Measurements from ENCODE around the gene SGF29. TPM values are rescaled to one million over a fixed set of nuclear protein-coding genes. Genes with fewer than 3 reads are reported as not detected.
"Not testable (repeated sequence)": the region's sequence is repeated elsewhere in the genome, so short reads cannot be mapped to it uniquely, and the experiment has no call there.

The SGF29 gene
- total and polyA plus RNA-seq, 3 experiments from 2014 or later, result 37.9 to 56.9 (median 39.8) TPM

DNA sequence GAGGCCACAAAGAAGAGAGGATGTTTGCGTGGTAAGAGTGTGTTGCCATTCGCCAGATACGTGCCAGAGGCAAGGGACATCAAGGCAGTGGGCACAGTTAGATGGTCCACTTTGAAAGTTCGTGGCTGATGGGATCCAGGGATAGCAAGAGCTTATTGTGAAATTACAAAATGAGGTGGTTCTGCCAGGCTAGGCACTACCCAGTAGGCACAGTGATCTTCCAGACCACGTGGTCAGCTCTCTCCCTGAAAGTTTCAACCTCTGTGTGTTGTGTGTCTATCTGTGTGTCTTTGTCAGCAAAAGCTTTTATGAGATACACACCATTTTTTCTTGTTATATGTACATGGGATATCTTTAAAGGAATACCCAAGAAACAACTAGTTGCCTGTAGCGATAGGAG lies 9.5 kb downstream of the SGF29 start:
- no peak for DNase-seq
- Histone ChIP-seq H3K4me1 (ENCODE audit: insufficient read depth, low read length) (peaks cover 10% of the 10 kb centered on the region), H3K27me3 (ENCODE audit: insufficient read depth, low read length, poor library complexity, severe bottlenecking) (no peaks in the 10 kb centered on the region), H3K4me3 (ENCODE audit: low read length) (no peak overlapping the region), H3K36me3 (ENCODE audit: insufficient read depth, low read length) (peaks cover 7% of the 10 kb centered on the region), H3K27ac (ENCODE audit: low read depth, low read length) (no peak overlapping the region), H3K9me3 (ENCODE audit: low read length) (no peaks in the 10 kb centered on the region)
- Mint-ChIP-seq H3K27me3 (no peaks in the 10 kb centered on the region), H3K4me3 (no peak overlapping the region), H3K36me3 (peaks cover 18 to 43% (median 24%) of the 10 kb centered on the region in 3 donors), H3K4me1 (peaks cover 27 to 53% (median 30%) of the 10 kb centered on the region in 3 donors), H3K27ac (peak overlapping the region in 1 of 8 donors; percentile 83), H3K9me3 (peaks cover 0 to 6% (median 1%) of the 10 kb centered on the region in 5 donors)
- ChIA-PET POLR2A (no interaction called here), CTCF (interaction anchor here (1.3 kb wide), 1 partner anchor 9 kb away, joined by 3 read pairs; no protein-coding TSS in a partner anchor)

GRCh38 chr16:28566233-28566925 lies 12.7 kb downstream of the SGF29 start:
- H3K27ac Mint-ChIP-seq; H3K4me3 Mint-ChIP-seq; DNase-seq; H3K9me3 ChIP-seq (ENCODE audit: low read length); CTCF ChIA-PET; H3K36me3 ChIP-seq (ENCODE audit: insufficient read depth, low read length); H3K27me3 Mint-ChIP-seq; H3K4me1 ChIP-seq (ENCODE audit: insufficient read depth, low read length); H3K4me3 ChIP-seq (ENCODE audit: low read length); H3K27ac ChIP-seq (ENCODE audit: low read depth, low read length); POLR2A ChIA-PET; H3K9me3 Mint-ChIP-seq; H3K27me3 ChIP-seq (ENCODE audit: insufficient read depth, low read length, poor library complexity, severe bottlenecking): not testable (repeated sequence)
- Mint-ChIP-seq H3K4me1 (peaks cover 29 to 60% (median 31%) of the 10 kb centered on the region in 3 donors), H3K36me3 (peaks cover 16 to 37% (median 17%) of the 10 kb centered on the region in 3 donors)

GRCh38 chr16:28567292-28567691 lies 13.6 kb downstream of the SGF29 start:
- H3K27me3 ChIP-seq (ENCODE audit: insufficient read depth, low read length, poor library complexity, severe bottlenecking), result no peaks in the 10 kb centered on the region
- no peak for DNase-seq
- H3K4me1 ChIP-seq (ENCODE audit: insufficient read depth, low read length), result peaks cover 1% of the 10 kb centered on the region
- Mint-ChIP-seq H3K4me1 (peaks cover 31 to 55% (median 31%) of the 10 kb centered on the region in 3 donors), H3K27me3 (no peaks in the 10 kb centered on the region), H3K27ac (peak overlapping the region in 1 of 8 donors; percentile 23), H3K4me3 (no peak overlapping the region), H3K9me3 (peaks cover 0 to 6% (median 1%) of the 10 kb centered on the region in 5 donors), H3K36me3 (peaks cover 16 to 38% (median 17%) of the 10 kb centered on the region in 3 donors)
- ChIA-PET POLR2A (no interaction called here), CTCF (no interaction called here)
- no peaks in the 10 kb centered on the region for H3K9me3 ChIP-seq (ENCODE audit: low read length)
- no peak overlapping the region for H3K27ac ChIP-seq (ENCODE audit: low read depth, low read length)
- H3K4me3 ChIP-seq (ENCODE audit: low read length), result no peak overlapping the region
- H3K36me3 ChIP-seq (ENCODE audit: insufficient read depth, low read length), result peaks cover 7% of the 10 kb centered on the region

GRCh38 chr16:28569021-28569420 lies 15.3 kb downstream of the SGF29 start:
- Histone ChIP-seq H3K4me1 (ENCODE audit: insufficient read depth, low read length) (no peaks in the 10 kb centered on the region), H3K4me3 (ENCODE audit: low read length) (no peak overlapping the region), H3K9me3 (ENCODE audit: low read length) (no peaks in the 10 kb centered on the region), H3K27ac (ENCODE audit: low read depth, low read length) (no peak overlapping the region), H3K36me3 (ENCODE audit: insufficient read depth, low read length) (peaks cover 7% of the 10 kb centered on the region), H3K27me3 (ENCODE audit: insufficient read depth, low read length, poor library complexity, severe bottlenecking) (no peaks in the 10 kb centered on the region)
- Mint-ChIP-seq H3K27ac (peak overlapping the region in 2 of 8 donors; percentile 32 to 33), H3K27me3 (no peaks in the 10 kb centered on the region), H3K4me3 (no peak overlapping the region), H3K4me1 (peaks cover 38 to 60% (median 38%) of the 10 kb centered on the region in 3 donors), H3K36me3 (peaks cover 16 to 43% (median 17%) of the 10 kb centered on the region in 3 donors), H3K9me3 (peaks cover 0 to 6% (median 1%) of the 10 kb centered on the region in 5 donors)
- ChIA-PET CTCF (no interaction called here), POLR2A (no interaction called here)
- DNase-seq, result no peak

DNA sequence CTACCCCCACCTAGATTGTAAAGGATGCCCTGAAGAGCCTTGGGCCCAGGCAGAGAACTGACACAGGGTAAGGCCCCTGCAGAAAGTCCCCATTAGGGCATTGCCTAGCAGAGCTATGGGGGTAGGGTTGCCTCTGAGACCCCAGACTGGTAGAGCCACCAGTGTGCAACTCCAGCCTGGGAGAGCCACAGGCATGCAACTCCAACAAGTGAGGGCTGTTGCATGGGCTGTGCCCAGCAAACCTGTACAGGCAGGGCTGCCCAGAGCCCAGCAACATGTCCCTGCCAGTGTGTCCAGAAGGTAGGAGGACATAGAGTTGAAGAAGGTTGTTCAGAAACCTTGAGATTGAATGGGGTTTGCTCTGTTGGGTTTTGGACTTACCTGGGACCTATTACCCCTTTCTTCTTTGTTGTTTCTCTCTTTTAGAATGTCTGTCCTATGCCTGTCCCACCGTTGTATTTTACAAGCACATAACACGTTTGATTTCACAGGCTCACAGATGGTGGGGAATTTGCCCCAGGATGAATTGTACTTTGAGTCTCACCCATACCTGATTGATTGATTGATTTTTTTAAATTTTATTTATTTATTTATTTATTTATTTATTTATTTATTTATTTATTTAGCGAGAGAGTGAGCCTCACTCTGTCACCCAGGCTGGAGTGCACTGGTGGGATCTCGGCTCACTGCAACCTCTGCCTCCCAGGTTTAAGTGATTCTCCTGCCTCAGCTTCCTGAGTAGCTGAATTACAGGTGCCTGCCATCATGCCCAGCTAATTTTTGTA lies 16.4 kb downstream of the SGF29 start:
- Histone ChIP-seq H3K9me3 (ENCODE audit: low read length) (no peaks in the 10 kb centered on the region), H3K36me3 (ENCODE audit: insufficient read depth, low read length) (peaks cover 2% of the 10 kb centered on the region), H3K27ac (ENCODE audit: low read depth, low read length) (no peak overlapping the region), H3K4me3 (ENCODE audit: low read length) (no peak overlapping the region), H3K4me1 (ENCODE audit: insufficient read depth, low read length) (no peaks in the 10 kb centered on the region), H3K27me3 (ENCODE audit: insufficient read depth, low read length, poor library complexity, severe bottlenecking) (no peaks in the 10 kb centered on the region)
- CTCF ChIA-PET, result no interaction called here
- Mint-ChIP-seq H3K36me3 (peaks cover 14 to 43% (median 17%) of the 10 kb centered on the region in 3 donors), H3K4me1 (peaks cover 36 to 63% (median 43%) of the 10 kb centered on the region in 3 donors), H3K27me3 (no peaks in the 10 kb centered on the region), H3K4me3 (no peak overlapping the region), H3K27ac (no peak overlapping the region), H3K9me3 (peaks cover 0 to 6% (median 1%) of the 10 kb centered on the region in 5 donors)
- POLR2A ChIA-PET, result no interaction called here
- no peak for DNase-seq

DNA sequence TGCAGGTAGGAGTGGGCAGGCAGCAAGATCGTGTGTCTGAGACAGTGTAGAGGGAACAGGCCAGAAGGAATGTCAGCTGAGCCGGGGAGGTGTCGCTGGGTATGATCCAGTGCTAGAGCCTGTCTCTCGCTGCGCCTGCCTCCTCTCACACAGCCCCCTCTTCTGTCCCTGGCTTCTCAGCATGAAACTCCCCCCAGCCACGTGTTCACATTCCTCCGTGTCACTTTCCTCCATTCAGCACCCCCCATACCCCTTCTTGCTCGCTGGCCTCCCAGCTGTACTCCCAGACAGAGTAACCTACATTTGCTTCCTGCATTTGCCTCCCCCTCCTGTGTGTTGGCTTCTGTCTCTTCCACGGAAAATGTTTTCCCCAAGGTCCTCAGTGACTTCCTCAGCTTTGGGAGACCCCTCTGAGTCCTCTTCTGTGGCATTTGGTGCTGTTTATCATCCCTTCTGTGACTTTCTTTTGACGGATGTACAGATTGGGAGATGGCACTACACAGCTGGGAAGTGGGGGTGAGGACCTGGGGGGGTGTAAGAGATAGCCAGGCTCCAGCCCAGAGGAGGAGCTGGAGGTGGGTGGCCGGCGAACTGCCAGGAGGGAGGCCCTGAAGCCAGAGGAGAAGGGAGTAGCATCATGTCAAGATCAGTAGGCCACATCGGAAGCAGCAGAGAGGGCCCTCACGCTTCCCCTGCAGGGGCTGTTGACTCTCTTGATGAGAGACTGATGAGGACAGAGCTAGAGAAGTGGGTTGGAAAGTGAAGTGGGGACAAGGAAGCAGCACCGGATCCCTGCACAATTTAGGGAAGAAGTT lies 19.2 kb downstream of the SGF29 start:
- H3K27me3 ChIP-seq (ENCODE audit: insufficient read depth, low read length, poor library complexity, severe bottlenecking), result no peaks in the 10 kb centered on the region
- Mint-ChIP-seq H3K27ac (peak overlapping the region in 7 of 8 donors; percentile 29 to 96 (median 54)), H3K27me3 (no peaks in the 10 kb centered on the region), H3K36me3 (peaks cover 0 to 42% (median 3%) of the 10 kb centered on the region in 3 donors), H3K9me3 (no peaks in the 10 kb centered on the region), H3K4me3 (no peak overlapping the region), H3K4me1 (peaks cover 37 to 56% (median 43%) of the 10 kb centered on the region in 3 donors)
- DNase-seq, result no peak
- CTCF ChIA-PET, result interaction anchor here (1.3 kb wide), 1 partner anchor 9 kb away, joined by 3 read pairs; no protein-coding TSS in a partner anchor
- no peaks in the 10 kb centered on the region for H3K4me1 ChIP-seq (ENCODE audit: insufficient read depth, low read length)
- H3K4me3 ChIP-seq (ENCODE audit: low read length), result no peak overlapping the region
- no peaks in the 10 kb centered on the region for H3K36me3 ChIP-seq (ENCODE audit: insufficient read depth, low read length)
- POLR2A ChIA-PET, result no interaction called here
- no peaks in the 10 kb centered on the region for H3K9me3 ChIP-seq (ENCODE audit: low read length)
- no peak overlapping the region for H3K27ac ChIP-seq (ENCODE audit: low read depth, low read length)

- ChIA-PET POLR2A (no interaction called here), CTCF (interaction anchor here (1.1 to 1.3 kb wide), 2 partner anchors 8 to 247 kb away, joined by 3 read pairs; no protein-coding TSS in a partner anchor)
- Histone ChIP-seq H3K4me1 (ENCODE audit: insufficient read depth, low read length) (no peaks in the 10 kb centered on the region), H3K4me3 (ENCODE audit: low read length) (no peak overlapping the region), H3K27ac (ENCODE audit: low read depth, low read length) (no peak overlapping the region), H3K27me3 (ENCODE audit: insufficient read depth, low read length, poor library complexity, severe bottlenecking) (no peaks in the 10 kb centered on the region), H3K36me3 (ENCODE audit: insufficient read depth, low read length) (no peaks in the 10 kb centered on the region), H3K9me3 (ENCODE audit: low read length) (no peaks in the 10 kb centered on the region)
- H3K9me3 Mint-ChIP-seq, result no peaks in the 10 kb centered on the region
- peak overlapping the region in 4 of 8 donors; percentile 13 to 96 (median 56) for H3K27ac Mint-ChIP-seq
- peaks cover 38 to 56% (median 43%) of the 10 kb centered on the region in 3 donors for H3K4me1 Mint-ChIP-seq
- no peaks in the 10 kb centered on the region for H3K27me3 Mint-ChIP-seq
- H3K36me3 Mint-ChIP-seq, result peaks cover 0 to 46% (median 3%) of the 10 kb centered on the region in 3 donors
- H3K4me3 Mint-ChIP-seq, result no peak overlapping the region
- no peak for DNase-seq
Measured at GRCh38 chr16:28573738-28574718, 20.3 kb downstream of the SGF29 start.

Data from CD8-positive, alpha-beta memory T cell (primary cell).